ENCODE results near the gene HPD.

DNA sequence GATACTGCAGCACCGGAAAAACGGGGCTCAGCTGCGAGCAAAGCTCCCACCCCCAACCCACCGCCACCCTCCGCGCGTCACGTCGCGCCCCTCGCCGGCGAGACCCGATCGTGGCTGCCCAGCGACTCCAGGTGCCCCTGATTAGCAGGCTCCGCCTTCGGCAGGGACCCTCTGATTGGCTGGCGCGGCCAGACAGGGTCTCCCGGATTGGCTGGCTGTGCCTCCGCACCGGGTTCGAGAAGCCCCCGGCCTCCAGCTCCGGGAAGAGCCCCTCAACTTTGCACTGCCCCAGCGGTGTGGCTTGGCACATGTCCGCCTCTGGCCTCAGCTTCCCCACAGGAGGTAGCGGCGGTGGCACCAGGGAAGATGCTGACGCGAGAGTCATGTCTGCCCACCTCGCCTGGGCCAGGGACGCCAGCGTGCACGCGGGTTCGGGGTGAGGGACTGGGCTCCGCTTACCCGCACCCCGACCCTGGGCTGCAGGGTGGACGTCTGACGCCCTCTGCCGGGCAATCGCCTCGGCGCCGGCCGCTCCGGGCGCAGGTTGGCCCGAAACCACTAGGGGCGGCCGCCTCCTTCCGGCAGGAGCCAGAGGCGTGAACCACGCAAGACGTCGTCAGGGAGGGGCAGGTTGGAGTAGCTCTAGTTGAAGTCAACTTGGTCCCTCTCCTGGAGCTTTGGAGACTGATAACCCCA is 64.7 kb downstream of the HPD start:
- TF ChIP-seq EZH2phosphoT487 (IDR thresholded peaks at IDR 0.05; ENCODE audit: low read depth, severe bottlenecking, unreplicated experiment), result no peak
- TF ChIP-seq, protein P1, sequence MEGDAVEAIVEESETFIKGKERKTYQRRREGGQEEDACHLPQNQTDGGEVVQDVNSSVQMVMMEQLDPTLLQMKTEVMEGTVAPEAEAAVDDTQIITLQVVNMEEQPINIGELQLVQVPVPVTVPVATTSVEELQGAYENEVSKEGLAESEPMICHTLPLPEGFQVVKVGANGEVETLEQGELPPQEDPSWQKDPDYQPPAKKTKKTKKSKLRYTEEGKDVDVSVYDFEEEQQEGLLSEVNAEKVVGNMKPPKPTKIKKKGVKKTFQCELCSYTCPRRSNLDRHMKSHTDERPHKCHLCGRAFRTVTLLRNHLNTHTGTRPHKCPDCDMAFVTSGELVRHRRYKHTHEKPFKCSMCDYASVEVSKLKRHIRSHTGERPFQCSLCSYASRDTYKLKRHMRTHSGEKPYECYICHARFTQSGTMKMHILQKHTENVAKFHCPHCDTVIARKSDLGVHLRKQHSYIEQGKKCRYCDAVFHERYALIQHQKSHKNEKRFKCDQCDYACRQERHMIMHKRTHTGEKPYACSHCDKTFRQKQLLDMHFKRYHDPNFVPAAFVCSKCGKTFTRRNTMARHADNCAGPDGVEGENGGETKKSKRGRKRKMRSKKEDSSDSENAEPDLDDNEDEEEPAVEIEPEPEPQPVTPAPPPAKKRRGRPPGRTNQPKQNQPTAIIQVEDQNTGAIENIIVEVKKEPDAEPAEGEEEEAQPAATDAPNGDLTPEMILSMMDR (IDR thresholded peaks at IDR 0.05; ENCODE audit: poor library complexity), result peak; percentile 100
